Type B pancreatic cell (in vitro differentiated cells): Measurements from ENCODE around the gene TMEM250. TPM values are rescaled to one million over a fixed set of nuclear protein-coding genes. Genes with fewer than 3 reads are reported as not detected.

Experiments used
- DNase-seq: peaks from one replicate; pipeline ENCODE4 v3.0.0; 2021; ENCODE audit warnings: mixed read lengths; ENCODE audit not compliant: unreplicated experiment; ENCODE audit errors: extremely low spot score
- H3K27ac Mint-ChIP-seq: 2 replicates; pipeline ENCODE4 v1.8.0; 2021; ENCODE audit warnings: mild to moderate bottlenecking, mixed read lengths
- H3K27me3 Mint-ChIP-seq: 2 replicates; pipeline ENCODE4 v1.8.0; 2021; ENCODE audit warnings: mixed read lengths
- H3K36me3 Mint-ChIP-seq: 2 replicates; pipeline ENCODE4 v1.8.0; 2021; ENCODE audit warnings: mixed read lengths
- H3K4me1 Mint-ChIP-seq: one replicate; pipeline ENCODE4 v1.8.0; 2021; ENCODE audit warnings: mixed read lengths; ENCODE audit not compliant: unreplicated experiment
- H3K4me3 Mint-ChIP-seq: 2 replicates; pipeline ENCODE4 v1.8.0; 2021; ENCODE audit warnings: mild to moderate bottlenecking, mixed read lengths
- H3K9me3 Mint-ChIP-seq: 2 replicates; pipeline ENCODE4 v1.8.0; 2021; ENCODE audit warnings: mixed read lengths
- total RNA-seq: library from RNA; stranded (reverse); gene quantifications from 2 replicates; pipeline ENCODE4 v1.2.1, GENCODE V29; 2021; ENCODE audit warnings: low replicate concordance
- TF ChIP-seq, protein P1 (sequence below): fragments of 200-600 bp; sonication (generic); conservative IDR thresholded peaks from 2 replicates; pipeline ENCODE4 v1.5.0; 2021; ENCODE audit warnings: antibody characterized with exemption, mild to moderate bottlenecking

The TMEM250 gene
- total RNA-seq, 1 donor from 2014 or later: 37.9 TPM

- Mint-ChIP-seq H3K27ac (no peak overlapping the region), H3K4me3 (no peak overlapping the region), H3K9me3 (no peaks in the 10 kb centered on the region), H3K36me3 (peaks cover 4% of the 10 kb centered on the region), H3K4me1 (peaks cover 4% of the 10 kb centered on the region), H3K27me3 (no peaks in the 10 kb centered on the region)
- DNase-seq: no peak
- TF ChIP-seq, protein P1, sequence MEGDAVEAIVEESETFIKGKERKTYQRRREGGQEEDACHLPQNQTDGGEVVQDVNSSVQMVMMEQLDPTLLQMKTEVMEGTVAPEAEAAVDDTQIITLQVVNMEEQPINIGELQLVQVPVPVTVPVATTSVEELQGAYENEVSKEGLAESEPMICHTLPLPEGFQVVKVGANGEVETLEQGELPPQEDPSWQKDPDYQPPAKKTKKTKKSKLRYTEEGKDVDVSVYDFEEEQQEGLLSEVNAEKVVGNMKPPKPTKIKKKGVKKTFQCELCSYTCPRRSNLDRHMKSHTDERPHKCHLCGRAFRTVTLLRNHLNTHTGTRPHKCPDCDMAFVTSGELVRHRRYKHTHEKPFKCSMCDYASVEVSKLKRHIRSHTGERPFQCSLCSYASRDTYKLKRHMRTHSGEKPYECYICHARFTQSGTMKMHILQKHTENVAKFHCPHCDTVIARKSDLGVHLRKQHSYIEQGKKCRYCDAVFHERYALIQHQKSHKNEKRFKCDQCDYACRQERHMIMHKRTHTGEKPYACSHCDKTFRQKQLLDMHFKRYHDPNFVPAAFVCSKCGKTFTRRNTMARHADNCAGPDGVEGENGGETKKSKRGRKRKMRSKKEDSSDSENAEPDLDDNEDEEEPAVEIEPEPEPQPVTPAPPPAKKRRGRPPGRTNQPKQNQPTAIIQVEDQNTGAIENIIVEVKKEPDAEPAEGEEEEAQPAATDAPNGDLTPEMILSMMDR: no peak
These were observed 38.8 kb downstream of the TMEM250 start for GRCh38 chr9:136079916-136080246.

GRCh38 chr9:136079211-136079915 lies 39.3 kb downstream of the TMEM250 start:
- TF ChIP-seq, protein P1: no peak
- H3K27ac Mint-ChIP-seq: no peak overlapping the region
- DNase-seq: no peak
- H3K9me3 Mint-ChIP-seq: no peaks in the 10 kb centered on the region
- H3K36me3 Mint-ChIP-seq: peaks cover 4% of the 10 kb centered on the region
- H3K27me3 Mint-ChIP-seq: no peaks in the 10 kb centered on the region
- H3K4me3 Mint-ChIP-seq: no peak overlapping the region
- H3K4me1 Mint-ChIP-seq: peaks cover 4% of the 10 kb centered on the region

- Mint-ChIP-seq H3K36me3 (peaks cover 4% of the 10 kb centered on the region), H3K4me3 (no peak overlapping the region), H3K4me1 (peaks cover 4% of the 10 kb centered on the region), H3K9me3 (no peaks in the 10 kb centered on the region), H3K27ac (no peak overlapping the region), H3K27me3 (no peaks in the 10 kb centered on the region)
- TF ChIP-seq, protein P1: no peak
- DNase-seq: no peak
These were observed 40.1 kb downstream of the TMEM250 start for GRCh38 chr9:136078498-136079011.

GRCh38 chr9:136078024-136078423 lies 40.7 kb downstream of the TMEM250 start:
- H3K36me3 Mint-ChIP-seq: peaks cover 4% of the 10 kb centered on the region
- H3K4me1 Mint-ChIP-seq: peaks cover 4% of the 10 kb centered on the region
- H3K27ac Mint-ChIP-seq: no peak overlapping the region
- no peak for DNase-seq
- TF ChIP-seq, protein P1: no peak
- no peaks in the 10 kb centered on the region for H3K9me3 Mint-ChIP-seq
- no peak overlapping the region for H3K4me3 Mint-ChIP-seq
- no peaks in the 10 kb centered on the region for H3K27me3 Mint-ChIP-seq

DNA sequence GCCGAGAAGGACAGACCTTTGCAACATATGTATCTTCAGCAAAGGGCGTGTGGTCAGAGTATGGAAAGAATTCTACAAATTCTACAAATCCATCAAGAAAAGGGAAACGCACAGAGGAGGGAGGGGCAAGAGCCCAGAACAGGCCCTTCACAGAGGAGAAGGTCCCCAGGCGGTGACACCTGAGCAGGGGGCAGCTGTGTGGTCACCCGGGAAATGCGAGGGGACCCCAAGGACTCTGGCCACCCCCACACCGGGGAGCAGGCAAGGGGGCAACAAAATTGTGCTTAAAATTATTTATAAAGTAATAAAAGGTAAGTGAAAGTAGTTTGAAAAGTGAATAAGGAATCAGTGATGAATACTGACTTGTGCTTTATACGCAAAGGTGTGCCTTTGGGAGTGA lies 41.2 kb downstream of the TMEM250 start:
- H3K27ac Mint-ChIP-seq: peak overlapping the region; percentile 60
- TF ChIP-seq, protein P1: no peak

More for the DNA sequence above, 41.2 kb downstream of the TMEM250 start:
- no peaks in the 10 kb centered on the region for H3K4me1 Mint-ChIP-seq
- no peak for DNase-seq
- H3K9me3 Mint-ChIP-seq: no peaks in the 10 kb centered on the region
- no peak overlapping the region for H3K4me3 Mint-ChIP-seq
- H3K36me3 Mint-ChIP-seq: peaks cover 4% of the 10 kb centered on the region
- no peaks in the 10 kb centered on the region for H3K27me3 Mint-ChIP-seq
